ENCODE results near the gene DUSP14.
A peak's percentile ranks its signal among the peaks of the same experiment; 100 is the strongest.

DUSP14 gene

GRCh38 chr17:37517881-37518280 is 28.2 kb downstream of the DUSP14 start:
- no peak for DNase-seq (ENCODE audit: low read depth)

- DNase-seq (ENCODE audit: low read depth): no peak
These were observed 29.1 kb downstream of the DUSP14 start for GRCh38 chr17:37518826-37519225.

GRCh38 chr17:37519251-37519985 is 29.7 kb downstream of the DUSP14 start:
- DNase-seq (ENCODE audit: low read depth): no peak

- DNase-seq (ENCODE audit: low read depth): no peak
These were observed 30.5 kb downstream of the DUSP14 start for GRCh38 chr17:37520174-37520573.

- DNase-seq (ENCODE audit: low read depth): no peak
These were observed 32.1 kb downstream of the DUSP14 start for GRCh38 chr17:37521821-37522220.

- no peak for DNase-seq (ENCODE audit: low read depth)
These were observed 34.1 kb downstream of the DUSP14 start for GRCh38 chr17:37523715-37524219.

- peak; percentile 76 for DNase-seq (ENCODE audit: low read depth)
These were observed 37.7 kb downstream of the DUSP14 start for GRCh38 chr17:37527249-37527851.

GRCh38 chr17:37530420-37530819 is 40.7 kb downstream of the DUSP14 start:
- DNase-seq (ENCODE audit: low read depth): peak; percentile 49

- DNase-seq (ENCODE audit: low read depth): no peak
These were observed 43.1 kb downstream of the DUSP14 start for GRCh38 chr17:37532756-37533155.

- DNase-seq (ENCODE audit: low read depth): no peak
These were observed 46.2 kb downstream of the DUSP14 start for GRCh38 chr17:37535906-37536305.

- DNase-seq (ENCODE audit: low read depth): no peak
These were observed 49.4 kb downstream of the DUSP14 start for GRCh38 chr17:37538981-37539659.

- peak; percentile 46 for DNase-seq (ENCODE audit: low read depth)
These were observed 52.4 kb downstream of the DUSP14 start for GRCh38 chr17:37541880-37542660.

- DNase-seq (ENCODE audit: low read depth): no peak
These were observed 54.0 kb downstream of the DUSP14 start for GRCh38 chr17:37543637-37544052.

GRCh38 chr17:37545486-37545885 is 55.8 kb downstream of the DUSP14 start:
- DNase-seq (ENCODE audit: low read depth): no peak

- no peak for DNase-seq (ENCODE audit: low read depth)
These were observed 56.6 kb downstream of the DUSP14 start for GRCh38 chr17:37546302-37546701.

GRCh38 chr17:37547986-37548385 is 58.3 kb downstream of the DUSP14 start:
- no peak for DNase-seq (ENCODE audit: low read depth)

GRCh38 chr17:37551788-37552187 is 62.1 kb downstream of the DUSP14 start:
- no peak for DNase-seq (ENCODE audit: low read depth)

- DNase-seq (ENCODE audit: low read depth): no peak
These were observed 63.8 kb downstream of the DUSP14 start for GRCh38 chr17:37553401-37553966.

- no peak for DNase-seq (ENCODE audit: low read depth)
These were observed 65.7 kb downstream of the DUSP14 start for GRCh38 chr17:37555386-37555785.

GRCh38 chr17:37557482-37557881 is 67.8 kb downstream of the DUSP14 start:
- DNase-seq (ENCODE audit: low read depth): no peak

- no peak for DNase-seq (ENCODE audit: low read depth)
These were observed 68.6 kb downstream of the DUSP14 start for GRCh38 chr17:37558299-37558698.
